HG02759 (cell line): ENCODE results near the gene RAB27A.
"Not testable (repeated sequence)": the region's sequence is repeated elsewhere in the genome, so short reads cannot be mapped to it uniquely, and the experiment has no call there.

Experiments used
- ATAC-seq: cut with Tn5 transposase; IDR thresholded peaks from one replicate; pipeline ENCODE4 v1.9.1; 2021; ENCODE audit warnings: mild to moderate bottlenecking, moderate library complexity; ENCODE audit not compliant: unreplicated experiment

Gene RAB27A

DNA sequence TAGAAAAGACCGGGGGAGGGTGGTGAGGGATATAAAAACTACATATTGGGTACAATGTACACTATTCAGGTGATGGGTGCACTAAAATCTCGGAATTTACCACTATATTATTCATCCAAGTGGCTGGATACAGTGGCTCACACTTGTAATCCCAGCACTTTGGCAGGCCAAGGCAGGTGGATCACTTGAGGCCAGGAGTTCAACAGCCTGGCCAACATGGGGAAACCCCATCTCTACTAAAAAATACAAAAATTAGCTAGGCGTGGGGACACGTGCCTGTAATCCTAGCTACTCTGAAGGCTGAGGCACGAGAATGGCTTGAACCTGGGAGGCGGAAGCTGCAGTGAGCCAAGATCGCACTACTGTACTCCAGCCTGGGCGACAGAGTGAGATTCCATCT lies 37.4 kb downstream of the RAB27A start:
- ATAC-seq, result not testable (repeated sequence)

DNA sequence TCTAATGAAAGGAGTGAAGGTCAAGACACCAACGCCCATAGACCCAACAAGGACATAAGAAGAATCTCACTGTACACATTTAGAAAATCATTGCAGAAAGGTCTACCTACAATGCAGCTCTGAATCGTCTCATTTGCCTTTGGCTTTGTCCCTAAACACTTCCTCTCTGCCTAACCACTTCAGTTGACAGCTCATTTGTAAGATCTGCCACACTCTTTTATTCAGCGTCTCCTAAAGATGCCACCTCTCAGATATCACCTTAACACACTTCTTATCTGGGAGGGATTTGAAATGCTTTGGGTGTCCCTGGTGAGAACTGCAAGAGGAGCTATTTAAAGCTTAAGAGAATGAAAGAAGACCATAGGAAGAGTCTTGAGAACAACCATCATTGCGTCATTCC lies 38.7 kb downstream of the RAB27A start:
- ATAC-seq, result no peak

DNA sequence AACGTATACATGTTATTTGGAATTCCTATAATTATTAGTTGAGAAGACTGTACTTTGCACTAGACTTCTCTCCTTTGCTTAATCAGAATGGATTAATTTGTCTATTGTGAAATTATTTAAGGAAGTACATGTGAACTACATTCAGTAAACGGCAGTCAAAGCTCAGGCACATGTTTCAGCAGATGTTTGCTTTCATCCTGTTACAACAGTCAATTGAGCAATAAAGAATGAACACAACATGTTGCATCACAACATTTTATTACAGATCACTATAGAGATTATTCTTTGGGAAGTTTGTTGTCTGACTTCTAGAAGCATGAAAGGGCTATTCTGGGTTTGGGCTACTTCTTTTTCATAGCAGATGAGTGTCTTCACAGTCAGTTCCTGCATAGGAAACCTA lies 39.2 kb downstream of the RAB27A start:
- no peak for ATAC-seq

- not testable (repeated sequence) for ATAC-seq
Measured at GRCh38 chr15:55249885-55250284, 39.7 kb downstream of the RAB27A start.

- ATAC-seq, result no peak
Measured at GRCh38 chr15:55248895-55249294, 40.7 kb downstream of the RAB27A start.

DNA sequence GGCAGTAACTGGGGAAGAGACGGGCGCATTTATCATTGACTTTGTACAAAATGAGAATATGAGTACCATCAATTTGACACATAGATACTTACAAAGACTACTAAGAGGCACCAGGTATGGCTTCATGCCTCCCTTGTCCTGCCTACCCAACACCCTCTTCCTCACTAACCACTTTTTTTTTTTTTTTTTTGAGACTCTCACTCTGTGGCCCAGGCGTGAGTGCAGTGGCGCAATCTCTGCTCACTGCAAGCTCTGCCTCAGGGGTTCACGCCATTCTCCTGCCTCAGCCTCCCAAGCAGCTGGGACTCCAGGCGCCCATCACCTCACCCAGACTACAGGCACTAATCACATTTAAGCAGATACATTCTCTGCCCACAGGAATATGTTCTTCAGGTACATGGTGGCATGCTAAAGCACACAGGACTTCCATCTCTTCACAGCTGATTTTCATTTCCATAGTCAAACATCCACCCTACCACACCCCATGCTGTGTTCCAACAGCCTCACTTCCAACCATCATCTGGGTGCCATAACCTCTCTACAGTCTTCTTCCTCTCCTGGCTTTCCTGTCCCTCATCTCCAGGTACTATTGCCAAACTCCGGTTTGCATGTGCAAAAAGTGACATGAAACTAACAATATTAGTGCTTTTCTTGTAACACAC lies 41.7 kb downstream of the RAB27A start:
- ATAC-seq, result no peak

DNA sequence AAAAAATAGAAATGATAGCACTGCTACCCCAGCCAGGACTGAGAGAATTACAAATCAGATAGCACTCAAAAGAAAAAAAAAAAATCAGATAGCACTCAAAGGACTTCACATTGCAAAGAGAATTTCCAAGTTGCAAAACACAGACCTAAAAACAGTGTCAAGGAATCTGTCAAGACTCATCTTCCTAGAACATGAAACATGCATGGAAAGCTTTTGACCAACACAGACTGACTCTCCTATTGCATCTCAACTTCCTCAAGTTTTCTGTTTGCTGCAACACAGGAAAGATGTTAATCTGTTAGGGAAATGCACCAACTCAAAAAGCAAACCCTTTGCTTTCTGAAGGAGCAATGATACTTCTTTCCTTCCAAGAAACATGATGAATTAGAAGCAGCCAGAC lies 42.3 kb downstream of the RAB27A start:
- no peak for ATAC-seq

GRCh38 chr15:55246567-55246966 lies 43.0 kb downstream of the RAB27A start:
- ATAC-seq, result no peak

GRCh38 chr15:55245059-55245458 lies 44.6 kb downstream of the RAB27A start:
- no peak for ATAC-seq

- ATAC-seq, result no peak
Measured at GRCh38 chr15:55241891-55242290, 47.7 kb downstream of the RAB27A start.

- ATAC-seq, result no peak
Measured at GRCh38 chr15:55241186-55241585, 48.4 kb downstream of the RAB27A start.

DNA sequence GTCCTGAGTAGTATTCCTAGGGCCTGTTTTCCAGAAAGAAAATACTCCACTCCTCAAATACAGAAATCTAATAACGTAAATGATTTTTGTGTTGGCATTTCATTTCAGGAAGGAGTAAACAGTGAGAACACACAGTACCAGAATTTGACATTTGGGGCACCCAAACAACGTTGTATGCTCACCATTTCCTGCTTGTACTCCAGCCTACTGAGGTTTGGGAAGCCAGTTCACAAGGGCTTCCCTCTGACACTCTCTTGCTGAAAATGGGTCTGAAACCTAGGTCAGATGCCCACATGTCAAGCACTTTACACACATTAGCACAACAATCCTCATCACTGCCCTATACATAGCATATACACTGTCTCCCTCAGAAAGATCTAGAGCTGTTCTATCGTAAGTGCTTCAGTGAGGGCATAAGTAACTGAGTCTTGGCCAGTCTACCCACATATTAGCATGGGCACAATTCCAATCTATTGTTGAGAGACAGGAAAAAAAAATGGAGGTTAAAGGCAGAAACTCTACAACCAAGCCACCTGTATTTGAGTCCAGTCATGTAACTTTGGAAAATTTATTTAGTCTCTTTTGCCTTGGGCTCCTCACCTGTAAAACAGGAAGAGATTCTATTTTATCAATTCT lies 49.4 kb downstream of the RAB27A start:
- ATAC-seq, result no peak

DNA sequence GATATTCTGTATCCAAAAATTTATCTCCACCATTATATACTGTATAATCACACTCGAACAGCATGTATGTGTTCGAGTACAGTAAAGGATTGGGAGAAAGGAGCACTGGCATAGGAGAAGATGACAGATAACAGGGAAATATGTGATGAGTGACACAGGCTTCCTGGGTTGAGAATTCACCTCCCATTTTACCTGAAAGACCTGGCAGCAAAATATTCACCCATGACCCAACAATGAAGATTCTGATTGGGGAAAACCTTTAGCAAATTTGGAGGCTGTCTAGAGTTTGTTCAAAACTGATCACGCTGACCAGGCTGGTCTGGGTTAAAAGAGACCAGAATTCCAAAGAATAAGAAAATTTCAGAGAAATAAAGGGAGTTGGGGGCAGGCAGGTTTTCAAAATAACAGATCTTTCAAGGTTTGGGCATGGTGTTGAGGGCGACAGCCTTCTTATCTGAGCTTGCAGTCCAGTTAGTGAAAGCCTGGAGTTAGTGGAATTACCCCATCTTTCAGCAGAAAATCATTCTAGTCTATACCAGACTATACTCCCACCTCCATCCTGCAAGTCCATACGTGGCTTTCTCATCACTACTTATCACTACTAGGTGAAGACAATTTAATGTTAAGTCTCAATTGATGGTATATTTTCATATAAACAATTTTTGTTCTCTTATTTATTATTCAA lies 50.0 kb downstream of the RAB27A start:
- ATAC-seq, result no peak

- no peak for ATAC-seq
Measured at GRCh38 chr15:55238877-55239276, 50.7 kb downstream of the RAB27A start.

GRCh38 chr15:55237219-55238130 lies 52.1 kb downstream of the RAB27A start:
- no peak for ATAC-seq

DNA sequence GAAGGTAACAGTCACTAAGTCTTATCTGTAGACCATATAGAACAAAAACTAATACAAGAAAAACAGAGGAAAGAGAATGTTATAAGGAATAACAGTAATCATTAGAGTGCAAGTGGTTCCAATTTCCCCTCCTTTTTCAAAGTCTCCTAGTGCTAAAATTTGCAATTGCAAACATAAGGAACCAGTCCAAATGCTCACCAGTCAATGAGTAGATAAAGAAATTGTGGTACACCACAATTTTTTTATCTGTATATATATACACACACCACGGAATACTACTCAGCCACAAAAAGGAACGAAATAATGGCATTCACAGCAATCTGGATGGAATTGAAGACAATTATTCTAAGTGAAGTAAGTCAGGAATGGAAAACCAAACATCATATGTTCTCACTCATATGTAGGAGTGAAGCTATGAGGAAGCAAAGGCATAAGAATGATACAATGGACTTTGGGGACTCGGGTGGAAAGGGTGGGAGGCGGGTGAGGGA lies 54.0 kb downstream of the RAB27A start:
- ATAC-seq, result no peak

- no peak for ATAC-seq
Measured at GRCh38 chr15:55234800-55235104, 54.9 kb downstream of the RAB27A start.

DNA sequence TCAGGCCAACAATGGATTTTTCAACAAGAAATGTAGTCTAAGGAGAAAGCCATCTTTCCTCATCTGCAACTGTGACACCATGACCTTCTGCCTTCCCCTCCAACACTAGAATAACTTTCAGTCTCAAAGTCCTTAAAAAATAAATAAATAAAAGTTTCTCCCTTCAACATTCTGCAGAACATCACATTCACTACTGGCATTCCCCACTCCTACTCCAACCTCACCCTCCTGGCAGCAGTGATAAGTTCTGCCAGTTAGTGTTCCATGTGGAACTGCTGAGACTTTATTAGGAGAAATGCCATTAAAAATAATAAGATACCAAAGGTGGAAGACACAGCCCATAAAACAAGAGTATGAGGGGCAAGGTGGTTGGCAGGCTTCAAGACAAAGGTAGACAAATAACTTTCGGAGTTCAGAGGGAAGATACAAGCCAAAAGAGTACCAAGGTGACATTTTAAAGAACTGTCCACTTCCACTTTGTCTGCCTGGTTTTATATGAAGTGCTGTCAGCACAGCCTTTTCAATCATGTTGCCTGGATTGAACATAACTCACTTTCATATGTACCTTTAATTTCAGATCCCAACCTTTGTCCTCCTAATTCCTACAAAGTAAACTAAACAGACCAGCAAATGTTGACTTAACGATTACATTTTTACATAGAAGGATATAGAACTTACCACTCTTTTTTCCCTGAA lies 55.4 kb downstream of the RAB27A start:
- ATAC-seq, result no peak

- no peak for ATAC-seq
Measured at GRCh38 chr15:55231455-55231854, 58.2 kb downstream of the RAB27A start.

- no peak for ATAC-seq
Measured at GRCh38 chr15:55230953-55231352, 58.7 kb downstream of the RAB27A start.
